HG02870 (cell line): ENCODE results near the gene ABHD10.

Experiments used
- ATAC-seq: cut with Tn5 transposase; IDR thresholded peaks from one replicate; pipeline ENCODE4 v1.9.1; 2021; ENCODE audit warnings: mild to moderate bottlenecking, moderate library complexity; ENCODE audit not compliant: unreplicated experiment

The ABHD10 gene

DNA sequence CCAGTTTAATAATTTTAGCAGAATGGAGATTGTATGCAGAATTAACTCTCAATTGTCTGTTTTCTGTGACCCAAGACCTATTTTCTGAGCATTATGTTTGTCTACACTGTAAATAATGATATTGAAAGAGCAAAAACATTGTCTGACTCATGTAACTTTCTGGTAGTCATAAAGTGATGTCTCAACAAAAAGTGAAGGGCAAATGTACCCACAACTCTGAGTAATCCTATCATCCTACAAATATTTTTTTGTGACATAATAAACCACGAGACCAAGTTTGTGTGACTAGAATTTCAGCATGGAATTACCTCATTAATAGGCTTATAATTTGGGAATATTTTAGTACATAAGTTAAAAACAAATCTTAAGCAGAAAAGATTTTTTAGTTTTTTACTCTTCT is 15.4 kb upstream of the ABHD10 start:
- ATAC-seq, result no peak

DNA sequence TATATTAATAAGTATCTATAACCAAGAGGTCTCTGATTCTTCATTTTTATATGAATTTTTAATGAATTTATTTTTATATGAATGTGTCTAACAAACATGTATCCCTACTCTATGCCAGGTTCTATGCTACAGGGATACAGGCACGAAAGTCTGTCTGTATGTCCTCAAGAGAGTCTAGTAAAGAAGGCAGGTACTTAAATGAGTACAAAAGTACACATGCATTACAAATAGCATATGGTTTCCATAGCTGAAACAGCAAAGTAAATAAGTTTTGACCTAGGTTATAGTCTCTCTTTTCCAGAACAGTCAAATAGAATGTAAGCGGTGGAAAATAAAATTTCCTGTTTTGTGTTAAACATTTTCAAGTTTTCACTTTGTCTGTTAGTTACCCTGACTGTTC is 13.3 kb upstream of the ABHD10 start:
- no peak for ATAC-seq

DNA sequence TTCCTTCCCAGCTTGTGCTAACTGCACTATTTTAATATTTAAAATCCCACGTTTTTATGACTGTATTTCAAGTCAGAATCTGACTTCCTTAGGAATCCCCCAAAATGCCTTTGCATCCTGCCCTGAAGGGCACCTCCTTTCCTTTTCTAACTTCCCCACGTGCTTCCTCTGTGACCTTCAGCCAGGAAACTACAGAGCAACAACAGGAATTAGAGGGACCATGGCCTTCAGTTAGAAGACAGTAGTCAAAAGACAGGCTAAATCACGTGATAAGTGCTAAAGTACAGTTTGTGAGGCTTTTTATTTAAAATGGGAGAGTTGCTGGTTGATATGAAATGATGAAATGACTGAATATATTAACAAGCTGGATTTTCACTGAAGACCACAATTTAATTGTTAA is 11.8 kb upstream of the ABHD10 start:
- no peak for ATAC-seq

DNA sequence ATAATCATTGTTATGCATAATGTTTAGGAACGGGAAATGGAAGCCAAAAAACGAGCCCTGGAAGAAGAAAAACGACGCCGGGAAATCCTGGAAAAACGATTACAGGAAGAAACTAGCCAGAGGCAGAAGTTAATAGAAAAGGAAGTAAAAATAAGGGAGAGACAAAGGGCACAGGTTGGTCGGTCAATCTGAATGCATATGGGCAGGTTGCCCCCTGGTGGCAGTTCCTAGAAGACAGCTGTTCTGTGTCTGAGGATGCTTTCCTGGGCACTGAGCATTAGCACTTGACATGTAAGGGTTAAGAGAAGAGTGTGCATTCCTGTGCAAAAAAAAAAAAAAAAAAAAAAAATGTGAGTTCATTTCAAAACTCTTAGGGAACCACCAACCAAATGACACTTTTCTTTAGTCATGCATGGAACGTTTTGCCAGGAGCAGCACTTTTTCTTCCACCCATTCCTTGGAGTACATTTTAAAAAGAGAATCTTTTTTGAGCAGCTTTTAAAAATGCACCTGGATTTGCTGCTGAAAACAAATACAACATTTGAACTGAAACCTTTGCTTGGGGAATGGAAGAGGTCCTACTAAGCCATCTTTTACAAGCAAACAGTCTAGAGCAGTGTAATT is 11.1 kb upstream of the ABHD10 start:
- peak; percentile 94 for ATAC-seq

DNA sequence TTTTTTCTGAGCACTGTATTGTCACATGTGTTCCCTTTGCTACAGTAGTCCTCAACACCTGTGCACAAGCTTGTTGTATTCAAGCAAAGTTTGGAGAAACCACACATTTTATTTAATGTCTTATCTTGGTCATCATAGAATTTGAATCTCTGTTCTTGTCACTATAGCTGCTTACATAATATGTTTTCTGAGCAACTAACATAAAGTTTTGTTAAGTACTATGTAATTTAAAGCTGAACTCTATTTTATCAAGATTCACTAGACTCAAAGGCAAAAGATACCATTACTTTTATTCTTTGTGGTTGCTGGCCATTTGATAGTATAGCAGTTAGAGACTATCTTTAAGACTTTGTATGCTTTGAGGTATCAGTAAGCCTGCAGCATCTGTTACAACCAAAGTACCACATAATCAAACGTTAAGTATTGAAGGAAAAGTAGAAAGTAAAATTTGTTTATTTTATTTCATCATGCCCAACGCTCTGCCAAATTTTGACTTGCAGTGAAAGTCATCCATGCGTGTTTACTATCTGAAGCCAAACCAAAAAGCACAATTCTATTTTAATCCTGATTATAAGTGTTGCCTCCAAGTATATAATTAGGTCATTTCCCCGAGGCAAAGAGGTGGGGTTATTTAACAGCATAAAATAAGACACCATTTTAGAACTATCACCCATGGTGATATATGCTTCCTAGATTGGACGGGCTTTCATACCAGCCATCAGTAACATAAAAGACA is 10.3 kb upstream of the ABHD10 start:
- ATAC-seq, result no peak

DNA sequence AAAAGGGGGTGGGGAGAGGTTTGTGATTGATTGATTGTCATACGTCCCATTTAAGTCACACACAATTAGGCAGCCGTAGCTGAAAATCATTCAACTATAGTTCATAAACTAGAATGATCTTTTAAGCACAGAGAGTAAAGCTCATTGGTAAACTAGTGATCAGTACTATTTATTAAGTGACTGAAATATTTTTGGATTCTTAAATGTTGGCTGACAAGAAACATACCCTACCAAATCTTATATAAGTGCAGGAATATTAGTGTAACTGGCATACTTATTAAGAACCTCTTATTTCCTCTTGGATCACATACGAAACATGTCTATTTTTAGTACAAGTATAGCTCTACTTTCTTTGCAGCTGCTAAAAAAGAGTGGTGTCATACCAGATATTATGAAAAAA is 8.4 kb upstream of the ABHD10 start:
- no peak for ATAC-seq

DNA sequence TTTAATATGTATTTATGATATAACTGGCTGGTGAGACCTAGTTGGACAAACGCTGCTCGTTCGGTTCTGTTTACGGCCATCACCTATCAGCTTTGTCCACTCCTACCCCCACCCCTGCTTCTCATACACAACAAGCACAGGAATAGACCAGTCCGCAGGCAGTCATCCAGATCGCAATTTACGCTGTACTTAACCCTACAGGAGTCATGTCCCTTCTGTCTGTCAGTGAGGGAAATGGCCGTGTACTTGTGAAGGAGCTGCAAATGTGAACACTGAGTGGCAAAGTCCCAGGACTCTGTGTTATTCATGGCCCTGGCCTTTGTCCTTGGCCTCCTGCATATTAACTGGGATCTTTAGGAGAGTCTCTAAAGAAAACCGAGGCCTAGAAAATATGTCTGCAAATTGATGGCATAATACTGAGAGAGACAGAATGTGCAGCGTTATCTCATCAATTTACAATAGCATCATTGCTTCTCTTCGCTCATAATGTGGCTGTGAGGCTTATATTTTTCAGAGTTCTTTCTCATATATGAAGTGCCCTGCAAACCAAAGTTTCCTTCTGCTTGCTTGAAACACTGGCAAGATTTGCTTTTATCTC is 7.2 kb upstream of the ABHD10 start:
- no peak for ATAC-seq

DNA sequence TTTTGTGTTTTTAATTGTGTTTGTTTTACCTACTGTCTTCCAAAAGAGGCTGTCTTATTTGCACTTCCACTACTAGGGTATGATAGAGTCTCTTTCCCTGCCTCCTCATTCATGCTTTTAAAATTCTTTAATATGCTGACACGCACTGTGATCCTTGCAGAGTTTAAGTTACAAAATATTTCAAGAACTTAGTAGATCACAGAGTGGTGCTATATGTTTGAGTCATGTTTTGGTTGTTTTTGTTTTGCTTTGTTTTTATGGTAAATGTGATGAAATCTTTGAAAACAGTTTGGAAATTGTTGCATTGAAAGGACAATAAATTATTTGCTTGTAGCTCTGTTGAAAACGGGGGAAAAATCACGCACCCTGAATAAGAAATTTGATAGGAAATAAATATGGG is 5.9 kb upstream of the ABHD10 start:
- ATAC-seq, result no peak

DNA sequence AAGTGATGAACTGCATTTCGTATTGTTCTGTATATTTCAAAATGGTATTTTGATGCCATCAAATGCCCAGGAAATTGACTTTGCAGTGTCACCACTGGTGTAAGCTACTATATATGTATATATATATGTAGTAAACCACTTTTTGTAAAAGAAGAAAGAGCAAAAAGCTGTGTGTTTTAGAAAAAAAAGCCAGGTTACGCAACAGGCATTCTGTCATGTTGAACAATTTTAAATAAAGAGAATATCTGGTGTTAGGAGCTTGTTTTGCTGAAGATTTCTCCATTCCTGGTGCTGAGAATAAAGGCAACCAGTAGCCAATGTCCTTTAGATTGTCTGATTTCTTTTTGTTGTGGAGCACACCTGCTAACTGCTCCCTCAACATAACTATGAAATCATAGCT is 3.7 kb upstream of the ABHD10 start:
- ATAC-seq, result no peak

DNA sequence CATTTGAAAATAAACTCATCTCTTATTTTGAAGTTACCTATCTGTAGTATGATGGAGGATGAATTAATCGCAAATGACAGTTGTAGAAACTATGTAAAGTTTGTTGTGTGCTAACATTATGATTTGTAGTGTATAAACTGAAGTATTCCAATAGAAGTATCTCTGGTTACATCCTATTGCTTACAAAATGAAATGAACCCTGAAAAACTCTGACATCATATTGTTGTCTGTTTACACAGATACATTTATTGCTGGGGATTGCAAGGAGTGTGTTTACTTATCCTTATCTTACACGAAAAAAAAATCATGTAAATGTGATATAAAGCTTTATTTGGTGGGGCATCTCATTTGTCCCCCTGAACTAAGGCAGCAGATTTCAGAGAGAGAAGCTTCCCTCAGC is 2.6 kb upstream of the ABHD10 start:
- no peak for ATAC-seq

DNA sequence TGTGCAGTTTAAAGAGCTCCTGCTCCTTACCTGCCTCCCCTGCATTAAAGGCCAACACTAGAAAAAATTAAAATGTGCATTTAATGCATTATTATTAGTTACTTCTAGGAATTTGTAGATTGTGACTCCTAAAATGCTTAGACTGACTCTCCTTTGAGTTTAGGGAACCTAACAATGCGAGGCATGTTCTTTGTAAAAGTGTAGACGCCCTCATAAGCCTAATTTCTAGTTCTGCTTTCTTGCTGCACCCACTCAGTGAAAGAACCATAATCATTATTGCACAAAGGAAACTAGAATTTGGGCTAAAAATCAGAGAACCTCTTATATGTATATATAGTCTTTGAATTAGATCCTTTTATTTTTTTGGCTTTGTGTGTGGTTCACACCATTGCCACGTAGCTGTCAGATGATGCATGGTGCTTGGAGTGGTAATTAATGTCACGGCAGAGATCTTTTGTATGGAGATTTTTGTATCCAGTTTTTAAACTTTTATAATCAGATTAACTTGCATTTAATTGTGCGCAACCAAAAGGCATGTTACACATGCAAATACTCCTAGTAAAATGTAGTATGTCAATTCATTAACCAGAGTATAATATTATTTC is 710 bp downstream of the ABHD10 start:
- ATAC-seq, result peak; percentile 36

DNA sequence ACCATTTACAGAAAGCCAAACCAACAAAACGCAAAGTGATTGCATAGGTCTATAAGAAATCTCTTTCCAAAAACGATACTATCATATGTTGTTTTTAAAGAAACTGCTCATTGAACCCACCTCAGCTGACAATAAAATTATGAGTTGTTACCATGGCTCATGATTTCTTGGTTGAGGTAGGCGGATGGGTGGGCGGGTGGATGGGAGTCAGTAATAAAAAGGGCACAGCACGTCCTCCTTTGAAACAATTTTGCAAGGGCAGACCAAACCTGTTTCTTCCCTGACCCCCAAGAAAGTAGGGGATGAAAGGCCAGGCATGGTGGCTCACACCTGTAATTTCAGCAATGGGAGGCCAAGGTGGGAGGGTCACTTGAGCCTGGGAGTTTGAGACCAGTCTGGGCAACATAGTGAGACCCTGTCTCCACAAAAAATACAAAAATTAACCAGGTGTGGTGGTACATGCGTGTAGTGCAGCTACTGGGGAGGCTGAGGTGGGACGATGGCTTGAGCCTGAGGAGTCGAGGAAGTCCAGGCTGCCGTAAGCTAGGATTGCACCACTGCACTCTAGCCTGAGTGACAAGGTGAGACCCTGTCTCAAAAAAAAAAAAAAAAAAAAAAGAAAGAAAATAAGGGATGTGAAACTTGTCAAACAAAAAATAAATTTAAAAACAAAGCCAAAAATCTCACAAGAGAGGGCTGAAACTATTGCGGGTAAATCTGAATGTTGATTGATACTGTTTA is 2.1 kb downstream of the ABHD10 start:
- no peak for ATAC-seq

DNA sequence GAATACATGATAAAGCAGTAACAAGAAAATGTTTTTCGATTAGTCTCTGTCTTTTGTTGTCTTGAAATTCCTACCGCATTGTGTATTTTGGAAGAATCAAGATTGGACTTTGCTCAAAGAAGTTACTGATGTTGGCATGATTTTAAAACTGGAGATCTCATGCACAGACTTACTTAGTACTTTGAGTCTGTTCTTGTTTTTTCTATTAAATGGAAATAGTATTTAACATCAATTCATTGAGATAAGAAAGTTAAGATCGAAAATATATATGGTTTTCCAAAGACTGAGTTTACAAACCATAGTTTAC is 2.6 kb downstream of the ABHD10 start:
- ATAC-seq, result no peak

DNA sequence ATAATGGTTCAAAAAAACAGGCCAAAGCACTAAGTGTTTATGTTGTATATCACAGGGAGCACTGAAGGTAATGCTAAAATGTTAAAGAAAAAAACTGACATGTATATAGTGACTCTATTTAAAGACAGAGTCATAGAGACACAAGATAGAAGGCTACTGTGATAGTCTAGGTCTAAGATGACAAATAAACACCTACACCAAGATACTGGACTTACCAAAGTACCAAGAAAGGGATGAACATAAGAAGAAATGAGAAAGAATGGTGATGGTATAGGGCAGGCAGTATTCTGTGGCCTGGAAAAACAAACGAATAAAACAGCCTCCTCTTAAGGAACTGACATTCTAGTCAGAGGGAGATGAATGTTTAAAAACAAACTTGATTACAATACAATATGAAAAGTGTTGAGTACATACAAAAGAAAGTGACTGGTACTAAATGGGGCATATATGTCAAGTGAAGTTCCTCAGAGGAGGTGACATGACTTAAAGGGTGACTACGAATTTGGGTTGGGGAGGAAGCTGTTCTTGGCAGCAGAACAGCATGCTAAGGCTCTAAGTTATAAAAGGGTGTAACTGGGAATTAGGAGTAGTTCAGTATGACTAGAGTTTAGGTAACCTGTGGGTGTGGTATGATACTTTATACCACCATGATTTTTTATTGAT is 5.9 kb downstream of the ABHD10 start:
- ATAC-seq, result no peak

DNA sequence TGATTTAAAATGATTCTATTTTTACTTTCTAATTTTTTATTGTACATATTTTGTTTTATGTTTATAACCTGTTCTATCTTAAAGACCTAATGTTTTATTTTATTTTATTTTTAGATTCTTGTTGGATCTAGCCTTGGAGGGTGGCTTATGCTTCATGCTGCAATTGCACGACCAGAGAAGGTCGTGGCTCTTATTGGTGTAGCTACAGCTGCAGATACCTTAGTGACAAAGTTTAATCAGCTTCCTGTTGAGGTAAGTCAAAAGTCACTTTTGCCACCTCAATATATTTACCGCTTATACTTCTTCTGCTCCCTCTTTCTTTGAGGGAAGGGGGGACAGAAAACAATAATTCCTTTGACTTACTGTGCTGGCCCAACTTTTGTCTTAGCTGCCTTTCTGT is 8.0 kb downstream of the ABHD10 start:
- ATAC-seq, result no peak

DNA sequence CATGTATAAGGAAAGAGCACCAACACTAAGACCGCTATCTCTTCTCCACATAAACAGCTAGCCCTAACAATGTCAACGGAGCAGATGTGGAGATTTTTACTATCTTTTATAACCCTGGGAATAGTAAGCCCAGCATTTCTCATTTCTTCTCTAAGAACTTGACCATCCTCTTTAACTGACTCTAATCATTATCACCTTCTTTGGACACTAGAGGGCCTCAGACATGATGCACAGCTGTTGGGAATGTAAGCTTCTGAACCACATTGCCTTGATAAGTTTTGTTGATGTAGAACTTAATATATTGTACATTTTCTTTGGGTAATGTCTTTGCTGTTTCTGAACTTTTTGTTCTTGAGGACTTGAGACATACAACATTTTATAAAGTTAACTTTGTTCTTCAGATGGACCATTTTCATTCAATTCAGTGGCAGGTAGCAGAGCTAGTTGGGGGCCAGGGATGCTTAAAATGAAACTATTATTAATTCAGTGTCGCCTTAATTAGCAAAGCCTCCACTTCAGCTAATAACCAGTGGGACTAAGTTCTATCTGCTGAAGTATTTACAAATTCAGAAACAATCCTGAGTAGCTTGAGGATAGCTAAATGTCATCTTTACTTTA is 10.3 kb downstream of the ABHD10 start:
- peak; percentile 95 for ATAC-seq

DNA sequence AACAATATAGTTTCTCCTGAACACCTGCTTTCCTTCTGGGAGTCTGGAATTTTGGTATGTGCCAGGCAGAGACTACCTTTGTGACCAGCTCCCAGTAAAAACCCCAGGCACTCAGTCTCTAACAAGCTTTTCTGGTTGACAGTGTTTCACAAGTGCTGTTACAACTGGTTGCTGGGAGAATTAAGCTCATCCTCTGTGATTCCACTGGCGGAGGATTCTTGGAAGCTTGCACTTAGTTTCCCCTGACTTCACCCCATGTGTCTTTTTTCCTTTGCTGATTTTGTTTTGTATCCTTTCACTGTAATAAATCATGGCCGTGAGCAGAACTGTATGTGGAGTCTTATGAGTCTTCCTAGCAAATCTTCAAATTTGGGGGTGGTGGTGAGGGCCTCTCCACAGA is 14.2 kb downstream of the ABHD10 start:
- ATAC-seq, result no peak

DNA sequence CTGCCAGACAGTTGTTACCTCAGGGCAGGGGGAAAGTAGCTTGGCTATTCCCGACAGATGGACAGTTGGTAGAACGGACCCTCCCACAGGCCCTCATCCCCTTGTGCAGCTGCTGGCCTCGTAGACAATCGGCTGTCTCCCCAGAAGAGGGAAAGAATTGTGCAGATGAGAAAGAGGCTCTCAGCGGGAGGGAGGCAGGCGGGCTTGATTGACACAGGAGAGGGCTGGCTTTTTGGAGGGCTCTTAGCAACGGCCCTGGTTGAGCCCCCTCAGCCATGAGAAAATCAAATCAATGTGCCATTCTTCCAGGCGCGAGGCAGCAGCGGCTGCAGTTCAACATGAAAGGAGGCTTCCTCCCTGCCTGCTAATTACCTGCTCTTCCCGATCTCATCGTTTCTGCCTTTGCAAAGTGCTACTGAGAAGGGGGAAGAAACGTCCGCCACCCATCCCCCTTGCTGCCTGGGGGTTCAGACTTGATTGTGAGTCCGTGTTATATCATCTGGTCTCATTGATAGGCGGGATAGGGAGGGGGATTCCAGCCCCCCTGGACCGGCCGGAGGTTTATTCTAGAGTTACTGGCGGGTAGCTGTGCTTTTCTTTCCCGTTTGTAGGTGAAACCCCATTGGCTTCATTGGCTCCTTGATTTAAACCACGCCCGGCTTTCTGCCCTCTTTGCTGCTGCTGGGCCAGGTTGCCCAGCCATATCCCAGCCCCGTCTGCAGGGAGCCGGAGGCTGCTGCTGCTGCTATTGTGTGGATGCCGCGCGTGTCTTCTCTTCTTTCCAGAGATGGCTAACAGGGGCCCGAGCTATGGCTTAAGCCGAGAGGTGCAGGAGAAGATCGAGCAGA is 20.0 kb downstream of the ABHD10 start, which contains the start of gene TAGLN3:
Gene TAGLN3 (plus strand): TSS at position 287 of the 848 bp plus-strand sequence. CDS start 501 bp downstream, at position 788.
- ATAC-seq, result no peak

DNA sequence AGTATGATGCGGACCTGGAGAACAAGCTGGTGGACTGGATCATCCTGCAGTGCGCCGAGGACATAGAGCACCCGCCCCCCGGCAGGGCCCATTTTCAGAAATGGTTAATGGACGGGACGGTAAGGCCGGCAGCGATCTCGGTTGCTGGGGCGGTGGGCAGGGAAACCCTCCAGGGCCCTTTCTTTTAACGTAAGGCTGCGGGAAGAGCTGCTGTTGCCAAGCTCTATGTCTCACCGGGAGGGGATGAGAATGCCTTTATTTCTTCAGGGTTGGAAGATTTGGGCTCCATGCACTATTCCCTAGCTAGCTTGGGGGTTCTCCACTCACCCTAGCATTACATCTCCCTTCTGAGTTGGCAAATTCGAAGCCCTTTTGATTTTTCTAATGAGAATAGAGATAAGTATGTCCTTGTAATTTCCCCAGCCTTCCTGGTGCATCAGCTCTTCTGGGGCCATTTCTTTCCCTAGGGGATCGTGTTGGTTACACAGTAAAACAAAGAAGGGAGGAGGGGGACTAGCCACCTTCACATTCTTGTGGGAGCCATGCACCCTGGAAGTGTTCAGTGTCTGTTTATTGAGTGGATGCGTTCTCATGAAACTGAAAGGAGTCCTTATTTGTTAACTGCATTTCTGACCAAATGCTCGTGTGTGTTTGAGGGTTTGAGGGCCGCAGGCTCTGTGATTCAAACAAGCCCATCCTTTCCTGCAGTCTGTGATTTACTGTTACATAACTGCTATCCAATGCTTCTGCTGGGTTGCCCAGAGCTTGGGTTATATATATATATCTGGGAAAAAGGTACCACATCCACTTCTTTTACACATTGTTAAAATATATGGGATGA is 20.9 kb downstream of the ABHD10 start:
- ATAC-seq, result no peak
